HepG2 (cell line): ENCODE measurements around the gene SREBF1.

Experiments used
- GABPA ChIP-seq, 2 experiments: IDR thresholded peaks; 2 replicates each; pipeline ENCODE4 v1.6.1; 2011 to 2016; ENCODE audit warnings: low read depth in 2 of 2, low read length in 1 of 2, missing biosample characterization in 1 of 2, missing genetic modification characterization in 1 of 2
- NR2F6 ChIP-seq, 2 experiments: IDR thresholded peaks; 2 replicates each; pipeline ENCODE4 v1.6.1; 2016; ENCODE audit warnings: antibody characterized with exemption in 1 of 2, mild to moderate bottlenecking in 1 of 2
- SP1 ChIP-seq, 2 experiments: fragments of 450-650 bp in 1 of 2; sonication (generic) in 1 of 2; formaldehyde crosslinking in 1 of 2; IDR thresholded peaks; 2 replicates each; pipeline versions ENCODE4 v1.4.0 to v1.6.1; 2016 to 2020; ENCODE audit warnings: missing genetic modification reagents in 1 of 2
- ZBTB40 ChIP-seq, 2 experiments: fragments of 450-650 bp in 1 of 2; sonication (generic) in 1 of 2; formaldehyde crosslinking in 1 of 2; IDR thresholded peaks; 2 replicates each; pipeline versions ENCODE4 v1.6.1 to v1.8.0; 2016 to 2022; ENCODE audit warnings: antibody characterized with exemption in 1 of 2, mild to moderate bottlenecking in 1 of 2, missing genetic modification reagents in 1 of 2
- ZNF282 ChIP-seq: fragments of 450-650 bp; IDR thresholded peaks from 2 replicates; pipeline ENCODE4 v1.6.1; 2018; ENCODE audit not compliant: partially characterized antibody
- TF ChIP-seq, protein P1 (sequence below): IDR thresholded peaks from 2 replicates; pipeline ENCODE4 v1.6.1; 2016; ENCODE audit warnings: low read depth, borderline replicate concordance
- TF ChIP-seq, protein P2 (sequence below): sonication (generic); formaldehyde crosslinking; IDR thresholded peaks from 2 replicates; pipeline ENCODE4 v1.5.0; 2020; ENCODE audit warnings: missing genetic modification reagents

DNA sequence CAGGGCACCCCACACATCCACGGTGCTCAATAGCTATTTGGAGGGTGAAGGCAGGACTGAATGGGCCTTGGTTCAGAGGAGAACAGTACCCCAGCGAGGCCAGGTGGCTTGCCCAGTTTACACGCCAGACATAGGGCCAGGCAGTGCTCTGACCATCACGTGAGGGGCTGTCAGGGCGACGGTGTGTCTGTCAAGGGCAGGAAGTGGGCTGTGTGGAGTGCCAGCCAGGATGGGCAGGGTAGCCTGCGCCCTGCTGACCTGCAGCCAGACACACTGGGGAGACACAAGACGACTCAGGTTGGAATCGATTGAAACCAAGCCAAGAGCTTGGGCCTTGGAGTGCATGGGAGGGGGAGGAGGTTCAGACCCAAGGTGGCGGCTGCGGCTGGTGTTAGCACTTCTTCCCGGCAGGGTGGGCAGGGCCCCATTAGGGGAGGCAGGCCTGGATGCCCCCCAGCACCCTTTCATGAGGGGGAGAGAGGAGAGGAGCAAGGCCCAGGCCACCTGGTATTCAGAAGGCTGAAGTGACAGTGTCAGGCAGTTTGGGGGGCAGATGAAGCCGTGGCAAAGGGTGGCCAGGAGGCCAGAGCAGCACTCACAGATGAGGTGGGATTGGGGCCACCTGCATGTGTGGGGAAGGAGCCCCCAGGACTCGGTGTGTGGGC lies 68.2 kb downstream of the SREBF1 start:
- TF ChIP-seq ZNF282 (no peak), SP1 (IDR thresholded peaks at IDR 0.05) (no peak), SP1 (CRISPR knock-in tag; IDR thresholded peaks at IDR 0.05) (no peak), GABPA (IDR thresholded peaks at IDR 0.05; ENCODE audit: low read depth, low read length) (no peak), GABPA (CRISPR knock-in tag; IDR thresholded peaks at IDR 0.05; ENCODE audit: low read depth) (no peak), NR2F6 (IDR thresholded peaks at IDR 0.05) (no peak), NR2F6 (CRISPR knock-in tag; IDR thresholded peaks at IDR 0.05) (no peak), ZBTB40 (IDR thresholded peaks at IDR 0.05) (no peak), ZBTB40 (CRISPR knock-in tag; IDR thresholded peaks at IDR 0.05) (no peak)
- TF ChIP-seq, protein P1, sequence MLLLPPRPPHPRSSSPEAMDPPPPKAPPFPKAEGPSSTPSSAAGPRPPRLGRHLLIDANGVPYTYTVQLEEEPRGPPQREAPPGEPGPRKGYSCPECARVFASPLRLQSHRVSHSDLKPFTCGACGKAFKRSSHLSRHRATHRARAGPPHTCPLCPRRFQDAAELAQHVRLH (CRISPR knock-in tag) = no peak
- TF ChIP-seq, protein P2, sequence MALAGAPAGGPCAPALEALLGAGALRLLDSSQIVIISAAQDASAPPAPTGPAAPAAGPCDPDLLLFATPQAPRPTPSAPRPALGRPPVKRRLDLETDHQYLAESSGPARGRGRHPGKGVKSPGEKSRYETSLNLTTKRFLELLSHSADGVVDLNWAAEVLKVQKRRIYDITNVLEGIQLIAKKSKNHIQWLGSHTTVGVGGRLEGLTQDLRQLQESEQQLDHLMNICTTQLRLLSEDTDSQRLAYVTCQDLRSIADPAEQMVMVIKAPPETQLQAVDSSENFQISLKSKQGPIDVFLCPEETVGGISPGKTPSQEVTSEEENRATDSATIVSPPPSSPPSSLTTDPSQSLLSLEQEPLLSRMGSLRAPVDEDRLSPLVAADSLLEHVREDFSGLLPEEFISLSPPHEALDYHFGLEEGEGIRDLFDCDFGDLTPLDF (CRISPR knock-in tag) = no peak
